SK-N-SH (cell line): ENCODE data around the gene CHCHD2. TPM values are rescaled to one million over a fixed set of nuclear protein-coding genes. Genes with fewer than 3 reads are reported as not detected.
"Not testable (repeated sequence)": the region's sequence is repeated elsewhere in the genome, so short reads cannot be mapped to it uniquely, and the experiment has no call there.

Experiments used
- CTCF ChIA-PET: fragments of 300-600, 350-600 bp; formaldehyde crosslinking; extraction: SDS; loops from one replicate; lab custom pipeline; 2021; lab: Yijun Ruan, JAX
- POLR2A ChIA-PET: fragments of 350-600 bp; sonication (Branson Sonifier 250); formaldehyde crosslinking; extraction: SDS; loops from one replicate; lab custom pipeline; 2020; ENCODE audit warnings: antibody characterized with exemption, inconsistent platforms; lab: Yijun Ruan, JAX
- DNase-seq: peaks from one replicate; pipeline ENCODE4 v3.0.0; 2012
- H2AFZ ChIP-seq: fragments of 200-600 bp; sonication (generic); 2 replicates; pipeline ENCODE4 v1.8.1; 2016; ENCODE audit warnings: antibody characterized with exemption, mild to moderate bottlenecking, low read depth
- H3F3A ChIP-seq: fragments of 200-600 bp; sonication (generic); replicated peaks from 2 replicates; pipeline ENCODE3; 2016; ENCODE audit warnings: antibody characterized with exemption, mild to moderate bottlenecking; ENCODE audit not compliant: insufficient read depth
- H3K27ac ChIP-seq, 2 experiments: fragments of 200-500 bp in 1 of 2; fragments of 200-600 bp in 1 of 2; sonication (Bioruptor generic) in 1 of 2; sonication (generic), shearing (Covaris generic) in 1 of 2; 2 replicates each; pipeline versions ENCODE4 v1.5.1 to v1.6.1; 2014 to 2016; ENCODE audit warnings: low read depth in 2 of 2, inconsistent platforms in 1 of 2, low read length in 1 of 2, mild to moderate bottlenecking in 1 of 2, mixed read lengths in 1 of 2
- H3K27me3 ChIP-seq: fragments of 200-600 bp; sonication (generic), shearing (Covaris generic); 2 replicates; pipeline ENCODE4 v1.6.1; 2016; ENCODE audit warnings: mixed run types; ENCODE audit not compliant: insufficient read depth
- H3K36me3 ChIP-seq, 2 experiments: fragments of 200-500 bp in 1 of 2; fragments of 200-600 bp in 1 of 2; sonication (Bioruptor generic) in 1 of 2; sonication (generic) in 1 of 2; replicated peaks in 1 of 2; 2 replicates each; pipeline versions ENCODE3 to v1.5.1; 2014 to 2016; ENCODE audit warnings: low read length in 1 of 2, mild to moderate bottlenecking in 1 of 2; ENCODE audit not compliant: insufficient read depth in 2 of 2, control insufficient read depth in 1 of 2
- H3K4me1 ChIP-seq, 2 experiments: fragments of 200-500 bp in 1 of 2; fragments of 200-600 bp in 1 of 2; sonication (Bioruptor generic) in 1 of 2; sonication (generic), shearing (Covaris generic) in 1 of 2; 2 replicates each; pipeline versions ENCODE4 v1.5.1 to v1.6.1; 2014 to 2016; ENCODE audit warnings: low read depth in 1 of 2, low read length in 1 of 2, mixed run types in 1 of 2; ENCODE audit not compliant: insufficient read depth in 2 of 2, control insufficient read depth in 1 of 2
- H3K4me2 ChIP-seq: fragments of 200-600 bp; sonication (generic), shearing (Covaris generic); 2 replicates; pipeline ENCODE4 v1.6.1; 2017; ENCODE audit warnings: mixed run types
- H3K4me3 ChIP-seq, 2 experiments: fragments of 200-500 bp in 1 of 2; fragments of 200-600 bp in 1 of 2; sonication (Bioruptor generic) in 1 of 2; sonication (generic), shearing (Covaris generic) in 1 of 2; 2 replicates each; pipeline versions ENCODE4 v1.5.1 to v1.8.1; 2014 to 2016; ENCODE audit warnings: low read depth in 2 of 2, inconsistent platforms in 1 of 2, low read length in 1 of 2, mild to moderate bottlenecking in 1 of 2, mixed read lengths in 1 of 2, moderate library complexity in 1 of 2
- H3K79me2 ChIP-seq: fragments of 200-600 bp; sonication (generic); 2 replicates; pipeline ENCODE4 v1.8.1; 2017; ENCODE audit warnings: mild to moderate bottlenecking; ENCODE audit not compliant: insufficient read depth
- H3K9ac ChIP-seq: fragments of 200-600 bp; sonication (generic); 2 replicates; pipeline ENCODE4 v1.6.1; 2017; ENCODE audit warnings: mixed run types
- H3K9me2 ChIP-seq: fragments of 200-600 bp; sonication (generic); 2 replicates; pipeline ENCODE4 v1.6.1; 2017; ENCODE audit warnings: mixed run types
- H3K9me3 ChIP-seq: fragments of 200-600 bp; sonication (generic); 2 replicates; pipeline ENCODE4 v1.6.1; 2017; ENCODE audit warnings: mixed run types, mild to moderate bottlenecking, moderate library complexity
- H4K20me1 ChIP-seq: fragments of 200-600 bp; sonication (generic); 2 replicates; pipeline ENCODE4 v1.6.1; 2017; ENCODE audit warnings: mild to moderate bottlenecking, mixed run types; ENCODE audit not compliant: insufficient read depth
- CHD2 ChIP-seq: fragments of 150-350 bp; IDR thresholded peaks from 2 replicates; pipeline ENCODE4 v1.6.1; 2018; ENCODE audit warnings: low read length; ENCODE audit not compliant: partially characterized antibody
- CTCF ChIP-seq: fragments of 200-600 bp; sonication (generic); IDR thresholded peaks from 2 replicates; pipeline ENCODE4 v1.6.1; 2017; ENCODE audit warnings: antibody characterized with exemption, mild to moderate bottlenecking, moderate library complexity
- EP300 ChIP-seq, 2 experiments: IDR thresholded peaks; 2 replicates each; pipeline versions ENCODE4 v1.4.0 to v1.6.1; 2012; ENCODE audit warnings: borderline replicate concordance in 1 of 2, low read depth in 1 of 2, low read length in 1 of 2
- FOSL2 ChIP-seq: IDR thresholded peaks from 2 replicates; pipeline ENCODE4 v1.4.0; 2012; ENCODE audit warnings: low read depth, mild to moderate bottlenecking, moderate library complexity, borderline replicate concordance
- GABPA ChIP-seq: IDR thresholded peaks from 2 replicates; pipeline ENCODE4 v1.4.0; 2012; ENCODE audit warnings: low read depth, mild to moderate bottlenecking
- GATA2 ChIP-seq: sonication (generic); formaldehyde crosslinking; IDR thresholded peaks from 2 replicates; pipeline ENCODE4 v1.5.0; 2020; ENCODE audit warnings: mild to moderate bottlenecking, missing genetic modification reagents
- JUND ChIP-seq: IDR thresholded peaks from 2 replicates; pipeline ENCODE4 v1.4.0; 2012
- MEF2A ChIP-seq: IDR thresholded peaks from 2 replicates; pipeline ENCODE4 v1.4.0; 2012; ENCODE audit warnings: low read depth, borderline replicate concordance
- NRF1 ChIP-seq: IDR thresholded peaks from 2 replicates; pipeline ENCODE4 v1.6.1; 2012; ENCODE audit warnings: low read depth, mild to moderate bottlenecking, low read length
- POLR2AphosphoS5 ChIP-seq: IDR thresholded peaks from 2 replicates; pipeline ENCODE4 v1.6.1; 2012; ENCODE audit warnings: low read depth, low read length
- RFX5 ChIP-seq: IDR thresholded peaks from 2 replicates; pipeline ENCODE4 v1.6.1; 2012; ENCODE audit warnings: mild to moderate bottlenecking, improper control_type of control experiment, low read length
- RXRA ChIP-seq: IDR thresholded peaks from 2 replicates; pipeline ENCODE4 v1.4.0; 2012; ENCODE audit warnings: low read depth, mild to moderate bottlenecking, borderline replicate concordance
- SMC3 ChIP-seq: IDR thresholded peaks from 2 replicates; pipeline ENCODE4 v1.6.1; 2012; ENCODE audit warnings: low read depth, low read length, improper control_type of control experiment
- TCF12 ChIP-seq: IDR thresholded peaks from 2 replicates; pipeline ENCODE4 v1.4.0; 2012
- TEAD4 ChIP-seq: IDR thresholded peaks from 2 replicates; pipeline ENCODE4 v1.4.0; 2012; ENCODE audit warnings: mild to moderate bottlenecking, borderline replicate concordance; ENCODE audit not compliant: insufficient read depth
- ZBTB33 ChIP-seq: IDR thresholded peaks from 2 replicates; pipeline ENCODE4 v1.4.0; 2012; ENCODE audit warnings: low read depth, borderline replicate concordance
- WGBS: methylation state at CpG from one replicate; pipeline ENCODE4 v1.1.6; 2017; ENCODE audit warnings: low lambda C conversion rate; 5-methylcytosine and 5-hydroxymethylcytosine counted together
- polyA plus RNA-seq, 3 experiments: library from polyadenylated mRNA; depleted of rRNA; stranded (reverse); fragments of >200 nt; gene quantifications; 2 replicates each; pipeline ENCODE4 v1.2.3, GENCODE V29; 2012

The CHCHD2 gene
- polyA plus RNA-seq, 1 of the 3 experiments (the other 2 are of a cell fraction) = 500 TPM

GRCh38 chr7:56099653-56100052 lies 6.6 kb downstream of the CHCHD2 start:
- Histone ChIP-seq H3K9me2 (no peaks in the 10 kb centered on the region), H3K9ac (no peak overlapping the region), H3K4me3 (no peak overlapping the region), H3K36me3 (peaks cover 44 to 67% of the 10 kb centered on the region in 2 experiments), H3K4me1 (peaks cover 0 to 7% of the 10 kb centered on the region in 2 experiments; a peak in 2 of 4 replicates), H3K27me3 (no peaks in the 10 kb centered on the region), H2AFZ (no peak overlapping the region), H3K79me2 (peaks cover 24% of the 10 kb centered on the region), H3K9me3 (no peaks in the 10 kb centered on the region), H3K27ac (no peak overlapping the region), H4K20me1 (peaks cover 29% of the 10 kb centered on the region), H3K4me2 (no peak overlapping the region), H3F3A (peaks cover 58% of the 10 kb centered on the region)
- no peak for DNase-seq
- WGBS = 95% methylated on average over 3 of the region's 3 CpGs
- ChIA-PET POLR2A (no interaction called here), CTCF (interaction anchor here (1.1 to 2.1 kb wide), 3 partner anchors 20 to 26 kb away, joined by 3 to 8 read pairs (median 3); no protein-coding TSS in a partner anchor)
- no peak for TF ChIP-seq RFX5
- no peak for TF ChIP-seq CHD2
- no peak for TF ChIP-seq GATA2 (CRISPR knock-in tag)
- no peak for TF ChIP-seq CTCF
- TF ChIP-seq POLR2AphosphoS5 = 0 out of 2 replicates have a peak, but pooled peaks have one; percentile 14

GRCh38 chr7:56098187-56099008 lies 7.9 kb downstream of the CHCHD2 start:
- peak overlapping the region in 1 of 2 experiments; percentile 55; a peak in 1 of 4 replicates for H3K27ac ChIP-seq
- H3K36me3 ChIP-seq = peaks cover 34 to 54% of the 10 kb centered on the region in 2 experiments
- peaks cover 17% of the 10 kb centered on the region for H4K20me1 ChIP-seq
- not testable (repeated sequence) for H3K4me1 ChIP-seq, DNase-seq, H3K4me3 ChIP-seq, H3K27me3 ChIP-seq, H2AFZ ChIP-seq, H3K4me2 ChIP-seq
- 94% methylated on average over 8 of the region's 8 CpGs for WGBS
- H3K79me2 ChIP-seq = peaks cover 12% of the 10 kb centered on the region
- TF ChIP-seq POLR2AphosphoS5 = 0 out of 2 replicates have a peak, but pooled peaks have one; percentile 19
- TF ChIP-seq, all 33 proteins: peak for 1; not testable (repeated sequence) for 32
- POLR2A ChIA-PET = interaction anchor here (0.9 kb wide), 1 partner anchor 15 kb away, joined by 3 read pairs; no protein-coding TSS in a partner anchor
- not testable (repeated sequence) for H3K9me3 ChIP-seq, H3K9ac ChIP-seq, H3K9me2 ChIP-seq
- peaks cover 51% of the 10 kb centered on the region for H3F3A ChIP-seq
- CTCF ChIA-PET = interaction anchor here (1.1 to 2.1 kb wide), 2 partner anchors 19 to 21 kb away, joined by 3 to 8 read pairs; no protein-coding TSS in a partner anchor

GRCh38 chr7:56097700-56098099 lies 8.6 kb downstream of the CHCHD2 start:
- Histone ChIP-seq H3K79me2 (peaks cover 5% of the 10 kb centered on the region; the same call in 1 of the 2 replicates), H3K9ac (no peak overlapping the region), H3K4me2 (peak overlapping the region; percentile 14; the same call in 1 of the 2 replicates), H3K4me3 (no peak overlapping the region), H3K9me3 (no peaks in the 10 kb centered on the region), H4K20me1 (0 out of 2 replicates have a peak, but pooled peaks cover 10% of the 10 kb centered on the region), H3K27ac (peak overlapping the region in 1 of 2 experiments; percentile 55; a peak in 1 of 4 replicates), H3K36me3 (peaks cover 30 to 47% of the 10 kb centered on the region in 2 experiments), H2AFZ (no peak overlapping the region), H3K9me2 (no peaks in the 10 kb centered on the region), H3F3A (peaks cover 50% of the 10 kb centered on the region), H3K27me3 (no peaks in the 10 kb centered on the region), H3K4me1 (peaks cover 4 to 5% of the 10 kb centered on the region in 2 experiments; a peak in 2 of 4 replicates)
- 23% methylated on average over 5 of the region's 5 CpGs for WGBS
- ChIA-PET POLR2A (no interaction called here), CTCF (interaction anchor here (2.1 kb wide), 1 partner anchor 18 kb away, joined by 8 read pairs; no protein-coding TSS in a partner anchor)
- no peak for DNase-seq
- TF ChIP-seq TEAD4 (0 out of 2 replicates have a peak, but pooled peaks have one; percentile 10), TCF12 (peak; percentile 99), MEF2A (0 out of 2 replicates have a peak, but pooled peaks have one; percentile 23), ZBTB33 (no peak), SMC3 (no peak), JUND (peak; percentile 86), RFX5 (no peak), RXRA (peak; percentile 57; the same call in 1 of the 2 replicates), EP300 (IDR thresholded peaks at IDR 0.05; ENCODE audit: borderline replicate concordance in 1 of 2, low read depth in 1 of 2, low read length in 1 of 2) (peak in 1 of 2 experiments; percentile 78; a peak in 1 of 4 replicates), FOSL2 (peak; percentile 89), NRF1 (no peak), GABPA (no peak), POLR2AphosphoS5 (peak; percentile 86), GATA2 (CRISPR knock-in tag) (no peak)
